HG02588 (cell line): ENCODE data around the gene MVB12B.

Experiments
- ATAC-seq: cut with Tn5 transposase; IDR thresholded peaks from one replicate; pipeline ENCODE4 v1.9.1; 2021; ENCODE audit warnings: mild to moderate bottlenecking, moderate library complexity; ENCODE audit not compliant: unreplicated experiment

Gene MVB12B

DNA sequence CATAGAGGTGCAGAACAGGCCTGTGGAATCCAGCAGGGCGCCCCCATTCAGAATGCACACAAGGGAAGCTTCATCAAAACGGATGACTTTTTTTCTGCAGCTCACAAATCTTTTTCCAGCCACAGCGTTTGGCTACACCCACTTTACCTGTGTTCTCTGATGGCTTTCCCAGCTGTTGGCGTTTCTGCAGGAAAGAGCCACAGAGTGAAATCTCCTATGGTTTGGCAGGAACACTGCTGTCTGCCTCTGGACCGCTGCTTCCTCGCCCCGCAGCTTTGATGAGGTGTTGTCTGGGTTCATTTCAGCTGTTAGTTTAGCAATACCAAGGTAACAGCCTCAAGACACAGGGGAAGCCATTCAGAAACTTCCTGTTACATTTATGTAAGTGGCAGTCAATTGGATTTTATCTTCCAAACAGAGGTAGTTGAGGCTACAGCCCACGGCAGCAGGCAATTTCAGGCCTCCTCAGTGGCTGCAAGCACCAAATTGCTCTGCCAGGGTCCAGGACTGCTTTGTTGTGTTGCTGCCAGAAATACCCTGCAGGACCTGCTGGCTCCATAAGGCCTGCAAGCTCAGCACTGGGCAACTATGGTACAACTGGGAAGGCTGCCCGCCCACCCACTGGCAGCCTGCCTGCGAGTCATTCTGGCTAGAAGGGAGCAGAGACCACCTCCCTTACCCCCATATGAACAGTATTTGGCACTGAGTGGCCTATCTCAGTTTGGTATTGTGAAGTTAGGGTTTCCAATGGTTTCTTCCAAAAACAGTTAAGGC, 96.7 kb downstream of the MVB12B start:
- ATAC-seq = no peak

DNA sequence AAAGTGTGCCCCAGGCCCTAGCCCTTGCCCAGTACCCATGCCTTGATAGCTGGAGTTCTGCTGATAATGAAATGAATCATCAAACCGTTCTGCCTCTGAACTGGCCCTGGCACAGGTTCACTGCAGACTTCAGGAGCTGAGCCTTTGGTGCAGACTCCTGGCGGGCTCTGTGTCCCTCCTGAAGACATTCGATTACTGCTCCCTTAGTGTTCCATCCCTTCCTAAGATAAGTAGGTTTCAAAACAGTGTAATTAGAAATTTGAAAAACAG, 97.2 kb downstream of the MVB12B start:
- no peak for ATAC-seq

DNA sequence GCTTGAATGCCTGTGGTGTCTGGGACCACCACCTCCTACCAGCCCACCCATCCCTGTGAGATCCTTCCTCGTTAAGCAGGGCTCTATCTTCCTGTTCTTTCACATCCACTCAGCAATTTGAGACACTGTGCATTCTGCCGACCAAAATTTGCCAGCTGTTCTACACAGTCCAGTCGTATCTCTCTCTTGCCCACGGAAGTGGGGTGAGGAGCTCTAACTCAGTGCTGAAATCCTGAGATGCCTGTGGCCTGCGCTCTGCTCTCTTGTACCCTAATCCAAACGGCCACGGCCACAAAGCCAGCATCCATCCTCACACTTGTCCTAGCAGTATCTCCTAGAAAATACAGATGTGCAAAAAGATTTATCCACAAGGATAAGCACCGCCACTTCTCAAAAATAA, 97.9 kb downstream of the MVB12B start:
- no peak for ATAC-seq

DNA sequence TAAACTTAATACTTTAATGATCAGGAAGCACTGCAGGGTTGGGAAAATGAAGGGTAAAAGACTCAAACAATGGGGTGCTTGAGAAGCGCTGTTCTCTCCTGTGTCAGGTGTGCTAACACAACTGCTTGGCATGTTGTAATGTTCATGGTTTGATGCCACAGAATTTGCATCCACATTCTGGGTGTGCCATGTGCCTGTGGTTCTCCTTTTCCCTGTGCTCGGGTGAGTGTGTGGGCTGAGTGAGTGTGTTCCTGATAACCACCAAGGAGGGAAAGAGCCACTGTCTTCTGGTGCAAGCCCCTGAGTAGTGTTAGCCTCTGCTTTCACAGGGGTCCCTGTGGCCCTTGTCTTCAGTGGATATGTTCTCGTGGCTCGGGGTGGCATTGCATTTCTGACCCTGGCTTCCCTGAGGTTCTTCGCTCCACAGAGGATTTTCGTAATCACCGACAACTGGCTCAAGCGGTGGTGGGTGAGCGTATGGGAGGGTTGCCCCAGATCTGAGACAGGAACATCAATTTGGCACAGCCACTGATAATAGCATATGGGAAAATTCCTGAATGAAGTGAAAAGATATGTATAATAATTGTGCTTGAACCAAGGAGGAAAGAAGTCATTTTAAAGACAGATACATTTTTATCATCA, 102.0 kb downstream of the MVB12B start:
- no peak for ATAC-seq

DNA sequence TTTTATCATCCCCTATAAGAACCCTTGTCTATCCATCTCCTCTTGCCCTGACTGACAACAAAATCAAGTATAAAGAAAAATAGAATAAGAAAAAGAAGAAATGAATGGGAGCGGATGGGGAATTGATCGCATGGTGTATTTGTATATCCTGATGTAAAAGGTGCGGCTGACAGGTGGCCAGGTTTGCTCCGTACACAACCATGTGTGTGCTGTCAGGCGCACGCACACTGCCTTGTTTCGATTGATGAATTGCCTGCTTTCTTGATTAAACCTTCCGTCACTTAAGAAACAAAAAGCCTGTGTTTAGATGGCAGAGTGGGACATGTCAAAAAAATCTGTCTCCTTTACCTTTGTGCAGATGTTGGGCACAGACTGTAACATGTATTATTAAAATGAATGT, 102.6 kb downstream of the MVB12B start:
- no peak for ATAC-seq

DNA sequence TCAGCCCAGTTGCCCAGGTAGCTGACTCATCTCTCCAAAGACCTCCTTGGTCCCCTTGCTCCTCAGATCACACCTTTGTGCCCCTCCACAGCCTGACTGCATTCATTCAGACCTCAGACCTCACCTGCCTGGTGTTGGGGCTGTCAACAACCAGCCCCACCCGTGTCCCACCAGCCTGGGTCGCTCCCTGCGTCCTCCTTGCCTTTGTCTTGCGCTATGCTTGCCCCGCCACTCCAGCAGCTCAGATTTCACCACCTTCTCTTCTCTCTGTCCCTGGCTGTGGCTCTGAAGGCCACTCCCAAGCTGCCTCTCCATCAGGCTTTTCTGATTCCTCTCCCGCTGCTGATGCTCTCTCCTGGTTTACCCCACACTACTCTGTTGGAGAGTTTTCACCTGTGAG, 103.5 kb downstream of the MVB12B start:
- ATAC-seq = no peak

DNA sequence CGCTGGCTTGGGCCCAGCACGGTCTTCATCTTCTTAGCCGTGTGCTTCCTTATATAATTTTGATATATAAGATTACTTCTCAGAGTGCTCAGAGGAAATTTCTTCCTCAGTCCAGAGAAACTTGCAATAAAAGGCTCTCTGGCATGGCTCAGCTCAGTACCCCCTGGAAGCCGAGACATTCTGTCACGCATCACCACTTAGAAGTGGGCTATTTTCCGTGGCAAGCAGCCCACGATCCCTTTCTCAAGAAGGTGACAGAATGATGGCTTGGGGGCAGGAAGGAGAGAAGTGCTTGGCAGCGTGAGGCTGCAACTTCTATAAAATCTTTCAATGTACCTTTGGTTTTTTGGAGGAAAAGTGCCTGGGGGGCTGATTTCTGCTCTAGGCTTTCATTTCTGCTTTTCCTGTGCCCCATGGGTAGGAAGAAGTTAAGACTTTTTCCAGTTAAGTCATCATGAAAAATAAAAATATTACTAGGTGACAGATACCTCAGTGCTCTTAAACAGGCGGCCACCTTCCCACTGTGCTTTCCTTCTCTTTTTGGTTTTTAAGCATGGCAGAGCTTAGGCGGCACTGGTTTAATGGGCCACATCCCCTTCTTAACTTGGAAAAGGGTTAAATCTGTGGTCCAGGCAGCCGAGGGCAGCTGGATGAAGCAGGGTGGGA, 104.6 kb downstream of the MVB12B start:
- ATAC-seq = no peak

DNA sequence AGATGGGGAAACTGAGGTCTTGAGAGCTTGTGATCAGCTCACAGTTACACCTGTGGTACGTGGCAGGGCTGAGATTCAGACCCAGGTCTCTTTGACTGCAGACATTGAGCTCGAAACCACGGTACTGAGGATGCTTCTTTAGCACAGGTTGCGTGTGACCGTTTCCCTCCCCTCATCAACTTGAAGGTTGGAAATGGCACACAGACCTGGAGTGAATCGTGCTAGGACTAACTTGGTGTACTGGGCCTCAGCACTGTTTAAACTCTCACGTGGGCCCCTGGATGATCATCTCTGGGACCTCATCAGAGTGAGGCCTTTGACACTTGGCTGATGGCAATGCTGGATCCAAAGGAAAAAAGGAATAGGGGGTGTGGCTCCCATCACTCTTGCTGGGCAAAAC, 106.0 kb downstream of the MVB12B start:
- ATAC-seq = no peak

DNA sequence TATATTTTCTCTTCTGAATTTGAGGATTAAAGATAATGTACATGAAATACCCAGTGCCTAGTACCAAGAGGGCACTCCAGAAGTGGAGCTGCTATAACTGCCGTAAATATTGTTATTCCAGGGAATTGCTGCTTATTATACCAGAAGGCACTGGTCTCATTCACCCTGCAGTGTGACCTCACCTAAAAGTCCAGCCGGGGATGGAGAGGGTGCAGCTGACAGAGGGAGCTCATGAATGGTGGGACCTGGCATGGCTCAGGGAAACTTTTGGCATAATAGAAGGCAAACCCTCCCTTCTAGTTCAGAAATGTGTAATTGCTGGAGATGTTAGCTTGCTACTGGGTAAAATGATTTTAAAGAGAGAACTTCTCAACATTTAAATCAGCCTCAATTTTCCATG, 108.5 kb downstream of the MVB12B start:
- no peak for ATAC-seq

DNA sequence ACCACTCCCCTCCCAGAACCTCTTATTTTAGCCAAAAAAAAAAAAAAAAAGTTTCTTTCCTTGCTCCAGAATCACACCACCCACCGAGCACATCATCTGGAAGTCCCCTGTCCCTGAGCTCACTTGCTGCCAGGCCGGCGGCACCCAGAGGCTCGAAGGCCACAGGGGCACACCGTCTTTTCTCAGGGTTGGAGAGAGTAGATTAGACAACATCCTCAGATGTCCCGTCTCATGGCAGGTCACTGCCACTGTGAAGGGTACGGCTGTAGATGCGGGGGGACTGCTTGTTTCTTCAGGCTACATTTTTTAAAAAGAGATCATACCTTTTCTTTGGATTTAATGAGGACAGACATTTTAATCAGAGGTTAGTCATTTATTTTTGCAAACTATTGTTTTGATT, 109.0 kb downstream of the MVB12B start:
- ATAC-seq = no peak

DNA sequence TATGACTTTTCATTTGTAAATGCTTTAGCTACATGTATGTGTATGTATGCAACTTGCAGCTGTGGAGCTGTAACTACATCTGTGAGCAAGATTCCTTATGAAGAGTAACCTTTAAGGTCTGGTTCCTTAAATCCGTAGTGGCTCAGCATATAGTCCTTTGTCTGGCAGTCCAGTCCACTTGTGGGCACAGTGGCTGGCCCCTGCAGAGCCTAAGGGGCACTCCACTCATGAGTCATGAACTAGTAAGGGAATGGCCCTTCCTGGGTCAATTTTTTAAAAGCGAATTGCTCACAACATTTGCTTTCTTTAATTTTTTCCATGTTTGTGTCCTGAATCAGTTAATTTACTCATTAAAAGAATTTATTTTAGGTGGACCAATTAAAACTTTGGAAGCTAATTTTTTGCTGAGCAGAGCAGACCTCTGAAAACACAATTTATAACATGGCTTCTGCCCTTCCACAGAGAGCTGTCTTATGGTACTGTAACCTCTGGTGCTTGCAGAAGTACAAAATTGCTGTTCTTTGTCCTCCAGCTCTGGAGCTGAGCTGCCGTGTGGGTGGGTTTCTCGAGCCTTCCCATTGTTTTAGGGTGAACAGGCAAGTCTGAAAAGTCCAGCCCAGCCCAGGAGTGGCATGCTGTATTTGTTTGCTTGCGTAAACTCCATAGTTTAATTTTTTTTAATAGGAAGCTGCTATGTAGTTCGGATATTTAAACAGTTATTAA, 110.1 kb downstream of the MVB12B start:
- no peak for ATAC-seq

DNA sequence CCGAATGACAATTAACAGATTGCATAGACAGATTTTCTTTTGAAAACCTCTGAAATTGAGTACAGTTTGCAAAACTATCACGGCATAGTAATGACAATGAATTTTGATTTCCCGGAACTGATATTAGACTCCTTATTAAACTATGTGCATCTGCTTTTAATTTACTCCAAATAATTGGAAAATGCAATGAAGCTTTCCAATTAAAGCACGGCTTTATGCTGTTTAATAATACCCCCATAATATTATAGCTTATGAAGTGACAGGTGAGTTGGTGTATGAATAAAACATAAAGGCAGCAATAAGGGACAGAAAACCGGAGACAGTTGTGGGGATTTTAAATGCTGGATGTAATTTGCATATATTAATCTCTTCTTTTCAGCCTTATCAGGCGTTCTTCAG, 110.6 kb downstream of the MVB12B start:
- no peak for ATAC-seq

DNA sequence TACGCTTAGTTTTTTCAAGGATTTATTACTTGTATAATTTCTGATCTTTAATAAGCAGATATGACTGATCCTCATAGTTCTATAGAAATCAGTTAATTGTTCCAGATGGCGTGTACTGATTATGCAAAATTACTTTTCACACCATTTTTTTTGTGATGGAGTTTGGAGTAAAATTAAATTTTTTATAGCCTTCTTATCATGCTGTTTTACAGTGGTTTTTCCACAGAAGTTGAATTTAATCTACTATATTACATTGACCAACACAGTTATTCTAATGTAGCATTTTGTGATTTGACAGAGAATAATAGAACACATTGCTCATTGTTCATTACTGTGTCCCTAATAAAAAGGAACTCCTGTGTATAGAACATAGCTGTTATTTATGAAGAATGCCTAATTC, 111.1 kb downstream of the MVB12B start:
- no peak for ATAC-seq

DNA sequence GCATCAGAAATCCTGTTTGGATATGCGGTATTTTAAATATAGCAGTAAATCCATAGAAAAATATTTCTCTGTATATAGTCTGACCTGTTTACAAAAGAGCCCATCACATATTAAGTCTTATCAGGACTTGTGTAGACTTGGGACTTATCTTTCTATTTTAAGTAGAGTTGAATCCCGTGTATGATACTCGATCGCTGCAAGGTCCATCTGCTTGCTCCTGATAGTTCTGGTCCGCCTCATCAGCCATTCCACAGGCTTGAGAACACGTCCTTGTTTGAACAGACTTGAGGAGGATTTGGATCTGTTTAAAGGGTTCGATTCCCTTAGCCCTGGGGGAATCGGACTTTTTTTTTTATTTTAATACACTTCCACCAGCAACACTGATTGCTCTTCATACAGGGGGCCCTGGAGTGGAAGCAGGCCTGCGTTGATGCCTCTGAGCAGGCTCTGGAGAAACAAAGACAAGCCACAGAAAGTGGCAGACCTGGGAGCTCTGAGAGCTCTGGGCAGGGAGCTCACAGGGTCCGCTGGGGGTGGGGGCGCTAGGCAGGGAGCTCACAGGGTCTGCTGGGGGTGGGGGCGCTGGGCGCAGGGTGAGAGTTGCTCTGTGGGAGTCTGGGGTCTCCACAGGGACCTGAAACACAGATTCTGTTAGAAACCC, 112.2 kb downstream of the MVB12B start:
- ATAC-seq = no peak

DNA sequence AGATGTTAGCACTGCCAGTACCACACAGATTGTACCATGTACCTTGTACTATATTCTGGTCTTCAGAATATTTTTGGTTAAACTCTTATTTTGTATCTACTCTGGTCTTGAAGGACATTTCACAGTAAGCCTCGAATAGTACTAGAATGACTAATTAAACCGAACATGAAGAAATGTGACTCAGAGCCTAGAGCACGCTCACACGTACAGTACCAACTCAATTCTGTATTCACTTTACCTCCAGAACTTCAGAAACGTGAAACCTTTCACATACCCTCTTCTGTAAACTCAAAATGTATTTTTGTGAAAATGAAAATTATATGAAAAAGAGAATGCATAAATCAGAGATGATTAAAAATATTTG, 112.8 kb downstream of the MVB12B start:
- no peak for ATAC-seq

DNA sequence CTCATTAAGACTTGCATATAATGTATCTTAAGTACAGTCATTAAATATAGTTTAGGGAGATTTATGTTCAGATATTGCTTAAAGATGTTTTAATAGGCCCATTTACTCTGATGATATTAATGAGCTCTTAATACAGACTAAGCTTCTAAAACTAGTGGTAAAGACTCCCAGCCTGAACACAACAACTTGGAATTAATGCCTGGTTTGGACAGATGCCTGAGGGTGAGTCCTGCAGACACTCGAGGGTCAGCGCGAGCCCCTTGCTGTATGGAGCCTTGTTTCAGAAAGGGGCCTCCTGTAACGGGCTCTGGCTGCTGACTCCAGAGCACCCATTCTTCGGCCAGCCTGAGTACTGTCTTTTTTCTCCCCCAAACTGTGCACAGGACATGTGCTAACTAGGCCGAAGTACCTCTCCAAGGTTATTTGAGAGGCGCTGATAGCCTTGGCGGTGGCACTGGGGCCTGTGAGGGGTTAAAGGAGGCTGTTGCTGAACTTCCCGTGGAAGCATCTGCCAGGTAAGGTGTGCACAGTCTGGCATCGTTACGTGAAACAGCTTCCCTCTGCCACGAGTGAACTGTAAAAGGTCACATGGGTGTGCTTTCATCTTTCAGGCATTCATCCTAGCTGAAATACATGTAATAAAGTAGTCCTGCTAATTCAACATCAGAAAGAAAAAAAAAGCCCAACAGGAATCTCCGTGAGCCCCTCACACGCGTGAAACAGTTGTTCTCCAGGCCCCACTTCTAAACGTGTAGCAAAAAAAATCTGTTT, 113.4 kb downstream of the MVB12B start:
- ATAC-seq = no peak

DNA sequence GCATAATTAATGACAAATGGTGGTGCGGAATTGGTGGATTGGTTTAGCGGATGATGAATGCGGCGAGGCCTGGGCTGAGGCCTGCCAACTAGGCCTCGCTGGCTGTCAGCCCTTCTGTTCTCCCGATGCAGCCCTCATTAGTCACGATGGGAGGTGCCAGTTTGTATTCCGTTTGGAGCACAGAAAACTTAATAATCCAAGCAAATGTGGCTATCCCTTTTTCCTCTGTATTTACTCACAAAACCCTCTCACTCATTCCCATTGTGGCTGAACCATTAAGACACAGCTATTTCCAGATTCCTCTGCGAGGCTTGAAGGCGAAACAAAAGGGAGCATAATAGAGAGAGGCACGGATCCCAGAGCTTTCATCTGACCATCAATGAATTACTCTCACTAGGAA, 114.3 kb downstream of the MVB12B start:
- ATAC-seq = no peak

DNA sequence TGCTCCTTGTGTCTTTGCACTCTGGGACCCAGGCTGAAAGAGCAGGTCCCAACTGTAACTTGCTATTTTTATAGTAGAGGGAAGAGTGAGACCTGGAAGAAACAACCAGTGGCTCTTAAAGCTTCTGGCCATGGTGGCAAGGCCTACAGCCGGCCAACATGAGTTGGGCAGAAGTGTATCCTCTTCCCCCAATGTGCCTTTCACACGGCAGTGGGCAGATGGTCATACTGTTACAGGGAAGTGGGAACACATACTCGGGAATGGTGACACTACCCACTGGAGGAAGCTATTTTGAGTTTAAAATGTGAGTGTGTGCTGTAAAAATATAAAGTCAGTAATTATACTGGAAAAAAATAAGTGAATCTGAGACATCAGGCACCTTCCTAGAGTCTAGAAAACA, 116.0 kb downstream of the MVB12B start:
- no peak for ATAC-seq

DNA sequence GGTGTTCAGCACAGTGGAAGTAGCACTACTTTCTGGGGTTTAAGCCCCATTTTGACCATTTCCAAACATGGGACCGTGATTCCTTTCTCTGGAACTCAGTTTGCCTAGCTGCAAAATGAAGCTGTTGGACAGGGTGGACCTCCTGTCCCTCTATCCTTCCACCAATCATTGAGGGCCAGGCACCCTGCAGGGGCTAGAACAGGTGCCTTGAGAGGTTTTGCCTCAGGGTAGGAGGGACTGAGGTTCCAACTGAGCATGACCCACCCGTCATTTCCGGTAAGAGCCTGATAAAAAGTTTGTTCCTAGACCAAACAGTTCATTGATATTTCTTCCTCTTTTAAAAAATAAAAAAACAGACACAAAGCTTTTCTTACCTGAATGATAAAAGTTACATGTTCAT, 116.5 kb downstream of the MVB12B start:
- ATAC-seq = no peak

DNA sequence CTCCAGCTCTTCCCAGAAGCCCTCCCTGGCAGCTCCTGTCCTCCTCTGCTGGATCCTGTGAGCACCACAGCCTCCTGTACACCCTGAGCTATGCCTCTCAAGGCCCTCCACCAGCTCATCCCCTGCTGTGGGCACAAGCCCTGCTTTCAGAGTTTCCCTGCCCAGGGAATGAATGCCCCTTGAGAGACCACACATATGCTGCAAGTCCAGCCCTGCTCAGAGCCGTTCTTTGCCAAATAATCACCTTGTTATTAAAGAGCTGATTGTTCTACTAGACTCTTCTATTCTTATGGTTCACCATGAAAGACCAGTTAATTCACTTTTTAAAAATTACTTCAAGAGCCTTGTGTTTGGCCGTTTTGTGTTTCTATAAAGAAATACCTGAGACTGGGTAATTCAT, 121.5 kb downstream of the MVB12B start:
- no peak for ATAC-seq
